Kidney tubule cell (primary cell): ENCODE data around the gene AZU1.
"Not testable (repeated sequence)": the region's sequence is repeated elsewhere in the genome, so short reads cannot be mapped to it uniquely, and the experiment has no call there.

Source experiments
- DNase-seq: peaks from one replicate; pipeline ENCODE4 v3.0.0-alpha.2; 2018; ENCODE audit warnings: low spot score

The AZU1 gene

DNA sequence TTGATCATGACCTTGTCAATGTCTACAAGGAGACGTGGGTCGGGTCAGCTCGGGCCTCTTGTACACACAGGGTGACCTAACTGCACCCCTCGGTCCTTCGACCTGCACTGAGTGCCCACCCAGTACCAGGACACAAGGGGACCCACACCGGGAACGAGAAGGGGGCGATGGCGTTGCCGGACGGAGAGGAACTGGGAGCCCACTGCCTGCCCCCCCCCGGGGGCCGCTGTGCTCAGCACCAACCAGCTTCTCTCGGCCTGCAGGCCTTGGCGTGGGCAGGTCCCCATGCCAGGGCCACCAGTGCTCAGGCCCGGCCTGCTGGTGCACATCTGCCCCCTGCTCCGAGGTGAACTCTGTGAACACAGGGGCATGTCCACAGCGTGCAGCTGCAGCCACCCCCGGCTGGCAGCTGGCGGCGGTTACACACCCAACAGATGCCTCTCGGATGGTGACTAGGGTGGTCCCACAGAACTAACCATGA is 46.0 kb downstream of the AZU1 start:
- DNase-seq, result no peak

DNA sequence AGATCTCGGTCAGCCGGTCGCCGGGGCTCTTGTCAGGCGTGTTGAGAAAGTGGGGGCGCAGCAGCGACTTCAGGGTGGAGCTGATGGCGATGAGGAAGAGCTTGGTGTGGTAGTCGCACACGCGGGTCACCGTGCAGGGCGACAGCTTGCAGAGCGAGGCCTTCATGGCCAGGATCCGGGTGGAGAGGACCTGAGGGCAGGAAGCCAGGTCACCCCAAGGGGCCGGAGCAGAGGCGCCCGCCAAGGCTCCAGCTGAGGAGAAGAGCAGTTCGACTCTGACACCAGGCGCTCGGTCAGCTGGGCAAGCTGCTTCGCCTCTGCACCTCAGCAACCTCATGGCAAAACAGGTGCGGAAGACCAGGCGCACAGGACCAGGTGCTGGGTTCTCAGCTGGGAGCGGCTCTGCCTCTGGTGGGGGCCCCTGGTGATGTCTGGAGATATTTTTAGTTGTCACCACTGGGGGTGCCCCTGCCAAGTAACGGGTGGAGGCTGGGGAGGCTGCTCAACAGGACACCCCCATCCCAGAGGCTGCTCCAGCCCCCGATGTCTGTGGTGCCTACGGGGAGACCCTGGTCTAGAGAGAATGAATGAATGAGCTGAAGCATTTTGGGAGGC is 47.7 kb downstream of the AZU1 start:
- no peak for DNase-seq

DNA sequence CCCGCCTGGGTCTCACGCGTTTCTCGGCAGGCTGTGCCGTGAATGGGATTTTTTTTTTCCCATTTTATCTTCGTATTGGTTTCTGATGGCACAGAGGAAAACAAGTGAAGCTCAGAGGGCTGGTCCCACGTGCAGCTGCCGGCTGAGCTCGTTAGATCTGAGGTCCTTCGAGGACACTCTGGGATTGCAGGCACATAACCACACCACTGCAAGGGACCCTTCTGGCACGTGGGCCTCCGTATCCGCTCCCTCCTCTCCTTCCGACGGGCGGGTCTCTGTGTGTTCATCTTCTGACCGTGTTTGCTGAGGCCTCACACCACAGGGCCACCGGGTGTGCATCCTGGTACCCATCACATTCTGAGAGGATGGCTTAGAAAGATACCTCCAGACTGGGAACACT is 48.5 kb downstream of the AZU1 start:
- no peak for DNase-seq

DNA sequence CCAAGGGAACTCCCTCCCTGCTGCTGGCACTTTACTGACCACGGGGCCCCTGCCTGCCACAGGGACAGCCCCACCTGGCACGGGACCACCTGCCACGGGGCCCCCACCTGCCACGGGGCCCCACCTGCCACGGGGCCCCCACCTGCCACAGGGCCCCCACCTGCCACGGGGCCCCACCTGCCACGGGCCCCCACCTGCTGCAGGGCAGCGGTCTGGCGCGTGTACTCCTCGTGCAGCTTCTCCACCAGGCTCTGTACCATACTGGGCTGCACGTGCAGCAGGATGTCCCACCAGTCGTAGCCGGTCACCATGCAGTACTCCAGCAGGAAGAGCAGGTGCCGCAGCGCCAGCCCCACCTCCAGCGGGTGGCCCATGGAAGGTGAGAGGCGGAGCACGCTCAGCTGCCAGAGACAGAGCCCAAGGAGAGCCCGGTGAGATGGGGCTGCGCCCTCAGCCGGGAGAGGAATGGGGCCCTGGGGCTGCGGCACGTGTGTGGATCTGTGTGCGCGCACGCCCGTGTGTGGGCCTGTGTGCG is 49.2 kb downstream of the AZU1 start:
- no peak for DNase-seq

DNA sequence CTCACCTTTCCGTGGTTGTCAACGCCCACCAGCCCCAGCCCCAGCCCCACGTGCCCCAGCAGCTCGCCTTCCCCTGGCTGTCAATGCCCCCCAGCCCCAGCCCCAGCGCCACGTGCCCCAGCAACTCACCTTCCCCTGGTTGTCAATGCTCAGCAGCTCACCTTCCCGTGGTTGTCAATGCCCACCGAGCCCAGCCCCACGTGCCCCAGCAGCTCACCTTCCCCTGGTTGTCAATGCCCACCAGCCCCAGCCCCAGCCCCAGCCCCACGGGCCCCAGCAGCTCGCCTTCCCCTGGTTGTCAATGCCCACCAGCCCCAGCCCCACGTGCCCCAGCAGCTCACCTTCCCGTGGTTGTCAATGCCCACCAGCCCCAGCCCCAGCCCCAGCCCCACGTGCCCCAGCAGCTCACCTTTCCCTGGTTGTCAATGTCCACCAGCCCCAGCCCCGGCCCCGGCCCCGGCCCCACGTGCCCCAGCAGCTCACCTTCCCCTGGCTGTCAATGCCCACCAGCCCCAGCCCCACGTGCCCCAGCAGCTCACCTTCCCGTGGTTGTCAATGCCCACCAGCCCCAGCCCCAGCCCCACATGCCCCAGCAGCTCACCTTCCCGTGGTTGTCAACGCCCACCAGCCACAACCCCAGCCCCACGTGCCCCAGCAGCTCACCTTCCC is 50.5 kb downstream of the AZU1 start:
- not testable (repeated sequence) for DNase-seq

DNA sequence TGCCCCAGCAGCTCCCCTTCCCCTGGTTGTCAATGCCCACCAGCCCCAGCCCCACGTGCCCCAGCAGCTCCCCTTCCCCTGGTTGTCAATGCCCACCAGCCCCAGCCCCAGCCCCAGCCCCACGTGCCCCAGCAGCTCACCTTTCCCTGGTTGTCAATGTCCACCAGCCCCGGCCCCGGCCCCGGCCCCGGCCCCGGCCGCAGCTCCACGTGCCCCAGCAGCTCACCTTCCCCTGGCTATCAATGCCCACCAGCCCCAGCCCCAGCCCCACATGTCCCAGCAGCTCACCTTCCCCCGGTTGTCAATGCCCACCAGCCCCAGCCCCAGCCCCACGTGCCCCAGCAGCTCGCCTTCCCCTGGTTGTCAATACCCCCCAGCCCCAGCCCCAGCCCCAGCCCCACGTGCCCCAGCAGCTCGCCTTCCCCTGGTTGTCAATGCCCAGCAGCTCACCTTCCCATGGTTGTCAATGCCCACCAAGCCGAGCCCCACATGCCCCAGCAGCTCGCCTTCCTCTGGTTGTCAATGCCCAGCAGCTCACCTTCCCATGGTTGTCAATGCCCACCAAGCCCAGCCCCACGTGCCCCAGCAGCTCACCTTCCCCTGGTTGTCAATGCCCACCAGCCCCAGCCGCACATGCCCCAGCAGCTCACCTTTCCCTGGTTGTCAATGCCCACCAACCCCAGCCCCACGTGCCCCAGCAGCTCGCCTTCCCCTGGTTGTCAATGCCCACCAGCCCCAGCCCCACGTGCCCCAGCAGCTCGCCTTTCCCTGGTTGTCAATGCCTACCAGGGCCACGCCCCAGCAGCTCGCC is 51.3 kb downstream of the AZU1 start:
- not testable (repeated sequence) for DNase-seq

DNA sequence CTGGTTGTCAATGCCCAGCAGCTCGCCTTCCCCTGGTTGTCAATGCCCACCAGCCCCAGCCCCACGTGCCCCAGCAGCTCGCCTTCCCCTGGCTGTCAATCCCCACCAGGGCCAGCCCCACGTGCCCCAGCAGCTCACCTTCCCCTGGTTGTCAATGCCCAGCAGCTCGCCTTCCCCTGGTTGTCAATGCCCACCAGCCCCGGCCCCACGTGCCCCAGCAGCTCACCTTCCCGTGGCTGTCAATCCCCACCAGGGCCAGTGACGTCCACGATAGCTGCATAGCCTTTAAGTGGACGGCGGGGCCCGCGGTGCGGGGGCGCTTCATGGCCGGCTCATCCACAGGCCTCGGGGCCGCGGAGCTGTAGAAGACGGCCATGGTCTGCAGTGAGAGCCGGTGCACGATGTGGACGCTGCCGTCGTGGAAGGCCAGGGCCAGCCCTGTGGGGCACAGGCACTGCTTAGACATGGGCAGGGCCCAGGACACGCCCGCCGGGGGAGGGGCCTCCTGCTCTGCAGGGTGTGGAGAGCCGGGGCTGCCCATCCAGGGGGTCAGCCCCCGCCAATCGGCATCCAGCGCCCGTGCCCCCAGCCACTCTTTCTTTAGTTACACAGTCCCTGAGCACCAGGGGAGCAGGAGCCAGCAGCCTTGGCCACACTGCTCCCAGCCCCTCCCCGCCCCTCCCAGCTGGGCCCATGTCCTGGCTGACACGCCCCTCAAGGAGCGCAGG is 52.2 kb downstream of the AZU1 start:
- DNase-seq, result no peak
